K562 (cell line): Measurements from ENCODE around the gene TERB1. TPM values are rescaled to one million over a fixed set of nuclear protein-coding genes. Genes with fewer than 3 reads are reported as not detected.

Experiments used
- CREBBP ChIP-seq: IDR thresholded peaks from one replicate; pipeline ENCODE4 v1.6.1; 2012; ENCODE audit warnings: low read depth, mild to moderate bottlenecking, control low read depth, inconsistent platforms, low read length
- NBN ChIP-seq: fragments of 450-650 bp; IDR thresholded peaks from 2 replicates; pipeline ENCODE4 v1.6.1; 2016; ENCODE audit warnings: low read depth, mild to moderate bottlenecking
- NFE2L1 ChIP-seq: fragments of 450-650 bp; IDR thresholded peaks from 2 replicates; pipeline ENCODE4 v1.6.1; 2016; ENCODE audit warnings: missing genetic modification characterization, low read depth, mild to moderate bottlenecking, missing compliant biosample characterization, moderate library complexity, borderline replicate concordance
- NFRKB ChIP-seq: fragments of 450-650 bp; IDR thresholded peaks from 2 replicates; pipeline ENCODE4 v1.6.1; 2016; ENCODE audit warnings: low read depth
- PHTF2 ChIP-seq: fragments of 250-450 bp; sonication (Bioruptor Pico); IDR thresholded peaks from 2 replicates; pipeline ENCODE4 v1.5.0; 2021; ENCODE audit warnings: mild to moderate bottlenecking
- SUPT5H ChIP-seq: fragments of 450-650 bp; IDR thresholded peaks from 2 replicates; pipeline ENCODE4 v1.6.1; 2016
- ZBTB1 ChIP-seq: sonication (generic); formaldehyde crosslinking; IDR thresholded peaks from 2 replicates; pipeline ENCODE4 v1.8.1; 2023; ENCODE audit warnings: missing genetic modification reagents, low read depth, mild to moderate bottlenecking, borderline replicate concordance
- ZNF324 ChIP-seq: fragments of 250-450 bp; sonication (Bioruptor Pico); IDR thresholded peaks from 2 replicates; pipeline ENCODE4 v1.4.0; 2020; ENCODE audit warnings: mild to moderate bottlenecking
- ZNF717 ChIP-seq: fragments of 250-450 bp; sonication (Bioruptor Pico); IDR thresholded peaks from 2 replicates; pipeline ENCODE4 v1.5.0; 2021
- polyA plus RNA-seq, 8 experiments: library from polyadenylated mRNA; depleted of rRNA in 4 of 8; stranded (reverse) in 5 of 8; unstranded in 3 of 8; fragments of >200 nt; fragmentation: Nextera tagmentation in 2 of 8; fragmentation: Illumina TruSeq in 1 of 8; extraction: Ambion mirVana in 2 of 8; extraction: Trizol in 1 of 8; gene quantifications; 2 replicates each; pipeline versions ENCODE4 v1.2.1 to v1.2.3, GENCODE V29; 2011 to 2014; ENCODE audit warnings: inconsistent platforms in 1 of 8, missing spikeins in 1 of 8
- total RNA-seq, 7 experiments: library from RNA; depleted of rRNA in 6 of 7; stranded (reverse); fragments of >200 nt in 6 of 7; fragmentation: Illumina TruSeq in 2 of 7; extraction: Trizol in 2 of 7; gene quantifications; 2 replicates each; pipeline versions ENCODE4 v1.2.1 to v1.2.3, GENCODE V29; 2011 to 2021; ENCODE audit warnings: low replicate concordance in 1 of 7
- TF ChIP-seq, protein P1 (sequence below): fragments of 250-450 bp; sonication (Bioruptor Pico); IDR thresholded peaks from 2 replicates; pipeline ENCODE4 v1.8.0; 2021; ENCODE audit warnings: moderate library complexity, mild to moderate bottlenecking, inconsistent platforms
- TF ChIP-seq, protein P2 (sequence below): IDR thresholded peaks from 2 replicates; pipeline ENCODE4 v1.6.1; 2014; ENCODE audit warnings: antibody characterized with exemption
- TF ChIP-seq, protein P3 (sequence below): sonication (generic); formaldehyde crosslinking; IDR thresholded peaks from 2 replicates; pipeline ENCODE4 v1.8.0; 2022; ENCODE audit warnings: mild to moderate bottlenecking, low read depth, missing genetic modification reagents
- TF ChIP-seq, protein P4 (sequence below): fragments of 250-450 bp; sonication (Bioruptor Pico); IDR thresholded peaks from 2 replicates; pipeline ENCODE4 v1.8.0; 2022; ENCODE audit warnings: inconsistent platforms, mild to moderate bottlenecking, moderate library complexity, borderline replicate concordance
- TF ChIP-seq, protein P5 (sequence below): sonication (generic); formaldehyde crosslinking; IDR thresholded peaks from 2 replicates; pipeline ENCODE4 v1.8.0; 2022; ENCODE audit warnings: missing genetic modification reagents, mild to moderate bottlenecking, moderate library complexity, borderline replicate concordance
- TF ChIP-seq, protein P6 (sequence below): fragments of 250-450 bp; sonication (Bioruptor Pico); IDR thresholded peaks from 2 replicates; pipeline ENCODE4 v1.4.0; 2020; ENCODE audit warnings: mild to moderate bottlenecking
- TF ChIP-seq, protein P7 (sequence below): fragments of 450-650 bp; formaldehyde crosslinking; IDR thresholded peaks from 2 replicates; pipeline ENCODE4 v1.4.0; 2020; ENCODE audit warnings: mild to moderate bottlenecking, moderate library complexity

The TERB1 gene
- total and polyA plus RNA-seq, 9 of the 15 experiments (the other 6 are each of a cell fraction or from before 2014, with no cell fraction given) = not detected

DNA sequence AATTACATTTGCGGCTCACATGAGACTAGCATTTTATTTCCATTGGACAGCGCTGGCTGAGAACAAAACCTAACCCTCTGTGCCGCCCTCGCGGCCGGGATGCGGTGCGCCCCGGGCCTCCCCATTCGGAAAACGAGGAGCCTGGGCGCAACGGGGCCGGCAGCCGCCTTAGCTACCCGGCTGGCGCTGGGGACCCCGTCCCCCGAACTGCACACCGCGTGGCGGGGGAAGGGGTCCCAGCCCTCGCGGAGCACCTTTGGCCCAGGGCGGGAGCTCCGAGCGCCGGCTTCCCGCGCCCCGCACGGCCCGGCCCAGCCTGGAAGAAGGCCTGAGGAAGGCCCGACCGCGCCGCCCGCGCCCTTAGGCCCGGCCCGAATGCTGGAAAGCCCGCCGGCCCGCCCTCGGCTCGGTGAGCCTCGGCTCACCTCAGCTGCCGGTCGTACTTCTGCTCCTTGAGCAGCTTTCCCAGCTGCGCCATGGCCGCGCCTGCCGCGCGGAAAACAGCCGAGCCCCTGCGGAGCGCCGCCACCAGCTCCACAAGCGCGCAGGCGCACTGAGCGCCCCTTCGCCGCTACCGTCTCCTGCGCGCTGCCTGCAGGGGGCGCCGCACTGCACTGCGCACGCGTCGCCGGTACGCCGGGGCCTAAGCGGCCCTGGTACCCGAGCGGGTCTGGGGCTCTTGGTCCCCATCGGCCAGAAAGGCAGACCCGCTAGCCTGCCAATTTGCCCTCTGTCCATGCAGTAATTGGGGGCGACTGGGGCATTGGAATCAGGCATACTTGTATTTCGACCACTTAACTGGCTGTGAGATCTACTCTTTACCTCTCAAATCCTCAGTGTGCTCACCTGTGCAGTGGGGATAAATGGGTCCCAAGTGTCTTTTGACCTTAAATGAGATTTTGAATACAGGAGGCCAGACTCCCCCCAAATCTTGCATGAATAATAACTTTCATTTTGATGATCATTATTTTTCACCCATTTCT, 29.3 kb upstream of the TERB1 start, which contains the start of gene NAE1 (continued):
- TF ChIP-seq, protein P1, sequence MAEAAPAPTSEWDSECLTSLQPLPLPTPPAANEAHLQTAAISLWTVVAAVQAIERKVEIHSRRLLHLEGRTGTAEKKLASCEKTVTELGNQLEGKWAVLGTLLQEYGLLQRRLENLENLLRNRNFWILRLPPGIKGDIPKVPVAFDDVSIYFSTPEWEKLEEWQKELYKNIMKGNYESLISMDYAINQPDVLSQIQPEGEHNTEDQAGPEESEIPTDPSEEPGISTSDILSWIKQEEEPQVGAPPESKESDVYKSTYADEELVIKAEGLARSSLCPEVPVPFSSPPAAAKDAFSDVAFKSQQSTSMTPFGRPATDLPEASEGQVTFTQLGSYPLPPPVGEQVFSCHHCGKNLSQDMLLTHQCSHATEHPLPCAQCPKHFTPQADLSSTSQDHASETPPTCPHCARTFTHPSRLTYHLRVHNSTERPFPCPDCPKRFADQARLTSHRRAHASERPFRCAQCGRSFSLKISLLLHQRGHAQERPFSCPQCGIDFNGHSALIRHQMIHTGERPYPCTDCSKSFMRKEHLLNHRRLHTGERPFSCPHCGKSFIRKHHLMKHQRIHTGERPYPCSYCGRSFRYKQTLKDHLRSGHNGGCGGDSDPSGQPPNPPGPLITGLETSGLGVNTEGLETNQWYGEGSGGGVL (CRISPR knock-in tag) = no peak
- TF ChIP-seq ZBTB1 (CRISPR knock-in tag) = 0 out of 2 replicates have a peak, but pooled peaks have one; percentile 63
- TF ChIP-seq, protein P2, sequence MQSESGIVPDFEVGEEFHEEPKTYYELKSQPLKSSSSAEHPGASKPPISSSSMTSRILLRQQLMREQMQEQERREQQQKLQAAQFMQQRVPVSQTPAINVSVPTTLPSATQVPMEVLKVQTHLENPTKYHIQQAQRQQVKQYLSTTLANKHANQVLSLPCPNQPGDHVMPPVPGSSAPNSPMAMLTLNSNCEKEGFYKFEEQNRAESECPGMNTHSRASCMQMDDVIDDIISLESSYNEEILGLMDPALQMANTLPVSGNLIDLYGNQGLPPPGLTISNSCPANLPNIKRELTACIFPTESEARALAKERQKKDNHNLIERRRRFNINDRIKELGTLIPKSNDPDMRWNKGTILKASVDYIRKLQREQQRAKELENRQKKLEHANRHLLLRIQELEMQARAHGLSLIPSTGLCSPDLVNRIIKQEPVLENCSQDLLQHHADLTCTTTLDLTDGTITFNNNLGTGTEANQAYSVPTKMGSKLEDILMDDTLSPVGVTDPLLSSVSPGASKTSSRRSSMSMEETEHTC = no peak
- no peak for TF ChIP-seq NFE2L1 (tag)
- no peak for TF ChIP-seq CREBBP
- TF ChIP-seq, protein P3, sequence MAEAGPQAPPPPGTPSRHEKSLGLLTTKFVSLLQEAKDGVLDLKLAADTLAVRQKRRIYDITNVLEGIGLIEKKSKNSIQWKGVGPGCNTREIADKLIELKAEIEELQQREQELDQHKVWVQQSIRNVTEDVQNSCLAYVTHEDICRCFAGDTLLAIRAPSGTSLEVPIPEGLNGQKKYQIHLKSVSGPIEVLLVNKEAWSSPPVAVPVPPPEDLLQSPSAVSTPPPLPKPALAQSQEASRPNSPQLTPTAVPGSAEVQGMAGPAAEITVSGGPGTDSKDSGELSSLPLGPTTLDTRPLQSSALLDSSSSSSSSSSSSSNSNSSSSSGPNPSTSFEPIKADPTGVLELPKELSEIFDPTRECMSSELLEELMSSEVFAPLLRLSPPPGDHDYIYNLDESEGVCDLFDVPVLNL (CRISPR knock-in tag) = no peak
- TF ChIP-seq, protein P4, sequence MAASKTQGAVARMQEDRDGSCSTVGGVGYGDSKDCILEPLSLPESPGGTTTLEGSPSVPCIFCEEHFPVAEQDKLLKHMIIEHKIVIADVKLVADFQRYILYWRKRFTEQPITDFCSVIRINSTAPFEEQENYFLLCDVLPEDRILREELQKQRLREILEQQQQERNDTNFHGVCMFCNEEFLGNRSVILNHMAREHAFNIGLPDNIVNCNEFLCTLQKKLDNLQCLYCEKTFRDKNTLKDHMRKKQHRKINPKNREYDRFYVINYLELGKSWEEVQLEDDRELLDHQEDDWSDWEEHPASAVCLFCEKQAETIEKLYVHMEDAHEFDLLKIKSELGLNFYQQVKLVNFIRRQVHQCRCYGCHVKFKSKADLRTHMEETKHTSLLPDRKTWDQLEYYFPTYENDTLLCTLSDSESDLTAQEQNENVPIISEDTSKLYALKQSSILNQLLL (CRISPR knock-in tag) = no peak
- TF ChIP-seq SUPT5H = peak; percentile 92
- no peak for TF ChIP-seq PHTF2 (CRISPR knock-in tag)
- TF ChIP-seq, protein P5, sequence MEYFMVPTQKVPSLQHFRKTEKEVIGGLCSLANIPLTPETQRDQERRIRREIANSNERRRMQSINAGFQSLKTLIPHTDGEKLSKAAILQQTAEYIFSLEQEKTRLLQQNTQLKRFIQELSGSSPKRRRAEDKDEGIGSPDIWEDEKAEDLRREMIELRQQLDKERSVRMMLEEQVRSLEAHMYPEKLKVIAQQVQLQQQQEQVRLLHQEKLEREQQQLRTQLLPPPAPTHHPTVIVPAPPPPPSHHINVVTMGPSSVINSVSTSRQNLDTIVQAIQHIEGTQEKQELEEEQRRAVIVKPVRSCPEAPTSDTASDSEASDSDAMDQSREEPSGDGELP (CRISPR knock-in tag) = peak; percentile 85
- 0 out of 2 replicates have a peak, but pooled peaks have one; percentile 54 for TF ChIP-seq NFRKB
- TF ChIP-seq ZNF324 = no peak
- TF ChIP-seq ZNF717 = no peak
- TF ChIP-seq, protein P6, sequence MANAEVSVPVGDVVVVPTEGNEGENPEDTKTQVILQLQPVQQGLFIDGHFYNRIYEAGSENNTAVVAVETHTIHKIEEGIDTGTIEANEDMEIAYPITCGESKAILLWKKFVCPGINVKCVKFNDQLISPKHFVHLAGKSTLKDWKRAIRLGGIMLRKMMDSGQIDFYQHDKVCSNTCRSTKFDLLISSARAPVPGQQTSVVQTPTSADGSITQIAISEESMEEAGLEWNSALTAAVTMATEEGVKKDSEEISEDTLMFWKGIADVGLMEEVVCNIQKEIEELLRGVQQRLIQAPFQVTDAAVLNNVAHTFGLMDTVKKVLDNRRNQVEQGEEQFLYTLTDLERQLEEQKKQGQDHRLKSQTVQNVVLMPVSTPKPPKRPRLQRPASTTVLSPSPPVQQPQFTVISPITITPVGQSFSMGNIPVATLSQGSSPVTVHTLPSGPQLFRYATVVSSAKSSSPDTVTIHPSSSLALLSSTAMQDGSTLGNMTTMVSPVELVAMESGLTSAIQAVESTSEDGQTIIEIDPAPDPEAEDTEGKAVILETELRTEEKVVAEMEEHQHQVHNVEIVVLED (CRISPR knock-in tag) = peak; percentile 74
- TF ChIP-seq, protein P7, sequence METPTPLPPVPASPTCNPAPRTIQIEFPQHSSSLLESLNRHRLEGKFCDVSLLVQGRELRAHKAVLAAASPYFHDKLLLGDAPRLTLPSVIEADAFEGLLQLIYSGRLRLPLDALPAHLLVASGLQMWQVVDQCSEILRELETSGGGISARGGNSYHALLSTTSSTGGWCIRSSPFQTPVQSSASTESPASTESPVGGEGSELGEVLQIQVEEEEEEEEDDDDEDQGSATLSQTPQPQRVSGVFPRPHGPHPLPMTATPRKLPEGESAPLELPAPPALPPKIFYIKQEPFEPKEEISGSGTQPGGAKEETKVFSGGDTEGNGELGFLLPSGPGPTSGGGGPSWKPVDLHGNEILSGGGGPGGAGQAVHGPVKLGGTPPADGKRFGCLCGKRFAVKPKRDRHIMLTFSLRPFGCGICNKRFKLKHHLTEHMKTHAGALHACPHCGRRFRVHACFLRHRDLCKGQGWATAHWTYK (CRISPR knock-in tag) = peak; percentile 59; the same call in 1 of the 2 replicates
- no peak for TF ChIP-seq NBN
